ENCODE data around the gene CCNL1. TPM values are rescaled to one million over a fixed set of nuclear protein-coding genes. Genes with fewer than 3 reads are reported as not detected.
"Not testable (repeated sequence)": the region's sequence is repeated elsewhere in the genome, so short reads cannot be mapped to it uniquely, and the experiment has no call there.

CCNL1 gene
- total and polyA plus RNA-seq, 2 of the 8 experiments (the other 6 are each of a cell fraction or from before 2014, with no cell fraction given), result 64.5 to 68.6 TPM

- H2BK15ac ChIP-seq (ENCODE audit: low read length); H3K9ac ChIP-seq (replicated peaks in 1 of 4; ENCODE audit: extremely low read depth in 1 of 4, low read depth in 3 of 4, low read length in 3 of 4); H2BK12ac ChIP-seq (ENCODE audit: low read depth, low read length); H3K4me3 ChIP-seq (ENCODE audit: extremely low read depth in 1 of 4, insufficient read depth in 2 of 4, low read depth in 3 of 4, low read length in 4 of 4); POLR2A ChIA-PET (ENCODE audit: partially characterized antibody); H3K27me3 ChIP-seq (replicated peaks in 1 of 4; ENCODE audit: control insufficient read depth in 3 of 4, extremely low read depth in 1 of 4, insufficient read depth in 3 of 4, low read length in 3 of 4); H3K56ac ChIP-seq (replicated peaks; ENCODE audit: insufficient read length, low read depth, low read length); H4K20me1 ChIP-seq (replicated peaks in 1 of 2; ENCODE audit: control insufficient read depth in 1 of 2, insufficient read depth in 2 of 2, low read length in 2 of 2); H3K27ac ChIP-seq (ENCODE audit: low read depth, low read length); H2BK20ac ChIP-seq (ENCODE audit: low read length); H2AFZ ChIP-seq (ENCODE audit: low read length); H2BK5ac ChIP-seq (ENCODE audit: low read depth, low read length); H4K5ac ChIP-seq (ENCODE audit: insufficient read length, low read depth, low read length); H3K4me1 ChIP-seq (replicated peaks in 1 of 4; ENCODE audit: control insufficient read depth in 3 of 4, insufficient read depth in 4 of 4, low read length in 3 of 4); H3K4ac ChIP-seq (replicated peaks; ENCODE audit: insufficient read length, low read depth, low read length); H3K14ac ChIP-seq (ENCODE audit: insufficient read length); H4K91ac ChIP-seq (replicated peaks; ENCODE audit: insufficient read length, low read length); H4K8ac ChIP-seq (ENCODE audit: extremely low read depth, insufficient read depth, low read length); H3K18ac ChIP-seq (ENCODE audit: extremely low read depth, low read length); FAIRE-seq; H3K23me2 ChIP-seq (ENCODE audit: low read depth, low read length); H2AK5ac ChIP-seq (ENCODE audit: low read depth, low read length); H2BK120ac ChIP-seq (replicated peaks; ENCODE audit: low read depth, low read length); H3K79me1 ChIP-seq (ENCODE audit: low read depth, low read length); H3K4me2 ChIP-seq (ENCODE audit: insufficient read depth in 1 of 2, low read depth in 2 of 2, low read length in 2 of 2); H3K23ac ChIP-seq (ENCODE audit: insufficient read length); DNase-seq (ENCODE audit: low read depth in 1 of 2, low spot score in 2 of 2): not testable (repeated sequence)
- Histone ChIP-seq H3K36me3 (ENCODE audit: control insufficient read depth in 2 of 4, insufficient read depth in 4 of 4, low read length in 3 of 4) (peaks cover 0 to 19% (median 2%) of the 10 kb centered on the region in 4 experiments; a peak in 3 of 8 replicates), H3K79me2 (ENCODE audit: control insufficient read depth in 1 of 2, insufficient read depth in 2 of 2, low read length in 2 of 2) (peaks cover 0 to 14% of the 10 kb centered on the region in 2 experiments; a peak in 2 of 4 replicates), H3K9me3 (ENCODE audit: insufficient read depth in 2 of 2, low read depth in 1 of 2, low read length in 1 of 2) (peaks cover 7 to 28% of the 10 kb centered on the region in 2 experiments)
- 94% methylated on average over 33 of the region's 54 CpGs; no CpG with 5 or more reads in 1 of the 2 experiments for WGBS, 2 experiments (ENCODE audit: extremely low coverage in 1 of 2, insufficient coverage in 1 of 2, insufficient read length in 1 of 2, insufficient replicate concordance in 2 of 2, low coverage in 1 of 2, low lambda C conversion rate in 2 of 2, missing lambda C conversion rate in 1 of 2)
- CTCF ChIA-PET (ENCODE audit: partially characterized antibody), result interaction anchor here (0.7 to 1.3 kb wide), 2 partner anchors 23 to 318 kb away, joined by 3 to 6 read pairs; no protein-coding TSS in a partner anchor
These were observed 18.8 kb upstream of the CCNL1 start for GRCh38 chr3:157178503-157179364.
